ENCODE data around the gene AKAP8L. TPM values are rescaled to one million over a fixed set of nuclear protein-coding genes. Genes with fewer than 3 reads are reported as not detected.

AKAP8L gene
- total and polyA plus RNA-seq, 9 of the 15 experiments (the other 6 are each of a cell fraction or from before 2014, with no cell fraction given): 2.4 to 116 (median 70.7) TPM

DNA sequence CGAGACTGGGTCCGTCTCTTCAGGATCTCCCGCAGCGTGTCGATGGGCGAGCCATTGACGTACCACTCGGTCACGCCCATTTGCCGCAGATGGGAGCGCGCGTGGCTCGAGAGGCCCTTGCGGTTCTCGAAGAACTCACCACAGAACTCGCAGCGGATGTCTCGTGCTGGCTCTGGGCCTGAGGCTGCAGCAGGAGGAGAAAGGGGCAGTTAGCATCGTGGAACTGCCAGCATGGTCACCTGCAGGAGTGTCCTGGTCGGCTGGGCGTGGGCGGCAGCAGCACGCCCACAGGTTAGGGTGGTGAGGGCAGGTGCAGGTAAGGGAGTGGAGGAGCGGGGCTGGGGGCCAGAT lies 8.5 kb upstream of the AKAP8L start (continued):
- TF ChIP-seq HMGXB4 (CRISPR knock-in tag; IDR thresholded peaks at IDR 0.05): no peak
- TF ChIP-seq TSHZ1 (CRISPR knock-in tag; IDR thresholded peaks at IDR 0.05): no peak
- peak; percentile 39 for TF ChIP-seq POLR2G (IDR thresholded peaks at IDR 0.05; ENCODE audit: low read depth, low read length)
